OCI-LY1 (cell line): ENCODE measurements around the gene FHOD3.

Experiments
- H2AFZ ChIP-seq: fragments of 200-600 bp; sonication (generic), shearing (Covaris generic); 2 replicates; pipeline ENCODE4 v1.6.0; 2014; ENCODE audit warnings: antibody characterized with exemption, mild to moderate bottlenecking, low read length
- H3F3A ChIP-seq: fragments of 200-600 bp; sonication (generic), shearing (Covaris generic); 2 replicates; pipeline ENCODE4 v1.6.0; 2014; ENCODE audit warnings: mild to moderate bottlenecking, antibody characterized with exemption, low read length, moderate library complexity; ENCODE audit not compliant: insufficient read depth
- H3K27ac ChIP-seq: fragments of 200-600 bp; sonication (generic); 2 replicates; pipeline ENCODE4 v1.5.1; 2014; ENCODE audit warnings: low read length, mixed run types, mild to moderate bottlenecking, low read depth; ENCODE audit not compliant: poor library complexity, severe bottlenecking
- H3K27me3 ChIP-seq: fragments of 200-600 bp; sonication (generic); 2 replicates; pipeline ENCODE4 v1.6.0; 2014; ENCODE audit warnings: antibody characterized with exemption, mild to moderate bottlenecking, low read length, moderate library complexity; ENCODE audit not compliant: insufficient read depth
- H3K36me3 ChIP-seq: fragments of 200-600 bp; sonication (generic); 2 replicates; pipeline ENCODE4 v1.6.1; 2014; ENCODE audit warnings: mild to moderate bottlenecking, antibody characterized with exemption, low read length, moderate library complexity, mixed read lengths; ENCODE audit not compliant: insufficient read depth
- H3K4me1 ChIP-seq: fragments of 200-600 bp; sonication (generic); 2 replicates; pipeline ENCODE4 v1.5.1; 2014; ENCODE audit warnings: mild to moderate bottlenecking, low read length, moderate library complexity; ENCODE audit not compliant: insufficient read depth, severe bottlenecking
- H3K4me2 ChIP-seq: fragments of 200-600 bp; sonication (generic), shearing (Covaris generic); 2 replicates; pipeline ENCODE4 v1.6.1; 2014; ENCODE audit warnings: low read length
- H3K4me3 ChIP-seq: fragments of 200-600 bp; sonication (generic); 2 replicates; pipeline ENCODE4 v1.5.1; 2014; ENCODE audit warnings: low read length, low read depth, mild to moderate bottlenecking, mixed read lengths; ENCODE audit not compliant: poor library complexity, severe bottlenecking
- H3K79me2 ChIP-seq: fragments of 200-600 bp; shearing (Covaris generic); 2 replicates; pipeline ENCODE4 v1.6.1; 2016; ENCODE audit warnings: mixed run types, low read length, mixed read lengths; ENCODE audit not compliant: insufficient read depth
- H3K9ac ChIP-seq: fragments of 200-600 bp; sonication (generic), shearing (Covaris generic); 2 replicates; pipeline ENCODE4 v1.6.1; 2014; ENCODE audit warnings: mild to moderate bottlenecking, low read length, mixed read lengths
- H3K9me2 ChIP-seq: fragments of 200-600 bp; sonication (generic), shearing (Covaris generic); 2 replicates; pipeline ENCODE4 v1.6.1; 2014; ENCODE audit warnings: low read depth, mild to moderate bottlenecking, low read length, mixed read lengths
- H3K9me3 ChIP-seq: fragments of 200-600 bp; shearing (Covaris generic); 2 replicates; pipeline ENCODE4 v1.6.1; 2014; ENCODE audit warnings: low read length, mixed read lengths
- H4K20me1 ChIP-seq: fragments of 200-600 bp; sonication (generic), shearing (Covaris generic); 2 replicates; pipeline ENCODE4 v1.6.0; 2016; ENCODE audit warnings: mild to moderate bottlenecking, low read length; ENCODE audit not compliant: insufficient read depth
- CTCF ChIP-seq: fragments of 200-600 bp; sonication (generic), shearing (Covaris generic); IDR thresholded peaks from 2 replicates; pipeline ENCODE4 v1.5.1; 2017; ENCODE audit warnings: mild to moderate bottlenecking, antibody characterized with exemption, low read length, moderate library complexity, mixed read lengths
- EZH2 ChIP-seq: fragments of 200-600 bp; sonication (generic), shearing (Covaris generic); IDR thresholded peaks from 2 replicates; pipeline ENCODE4 v1.8.0; 2017; ENCODE audit warnings: borderline replicate concordance, mixed run types, mild to moderate bottlenecking, antibody characterized with exemption, low read length, moderate library complexity, mixed read lengths

FHOD3 gene

GRCh38 chr18:36745219-36745975 lies 447.9 kb downstream of the FHOD3 start:
- Histone ChIP-seq H2AFZ (no peak overlapping the region), H3K36me3 (no peaks in the 10 kb centered on the region), H3K27me3 (peaks cover 3% of the 10 kb centered on the region; the same call in 1 of the 2 replicates), H3K9ac (no peak overlapping the region), H3K27ac (no peak overlapping the region), H3K79me2 (no peaks in the 10 kb centered on the region), H3K4me2 (no peak overlapping the region), H4K20me1 (no peaks in the 10 kb centered on the region), H3K9me3 (no peaks in the 10 kb centered on the region), H3K4me1 (no peaks in the 10 kb centered on the region), H3K4me3 (no peak overlapping the region), H3K9me2 (no peaks in the 10 kb centered on the region), H3F3A (no peaks in the 10 kb centered on the region)
- TF ChIP-seq EZH2: no peak
- TF ChIP-seq CTCF: no peak

GRCh38 chr18:36752929-36753865 lies 455.7 kb downstream of the FHOD3 start:
- no peak overlapping the region for H2AFZ ChIP-seq
- H4K20me1 ChIP-seq: no peaks in the 10 kb centered on the region
- H3K4me3 ChIP-seq: no peak overlapping the region
- no peaks in the 10 kb centered on the region for H3K9me2 ChIP-seq
- no peak overlapping the region for H3K27ac ChIP-seq
- H3K4me1 ChIP-seq: no peaks in the 10 kb centered on the region
- H3K9ac ChIP-seq: no peak overlapping the region
- no peaks in the 10 kb centered on the region for H3K9me3 ChIP-seq
- no peaks in the 10 kb centered on the region for H3F3A ChIP-seq
- TF ChIP-seq EZH2 (no peak), CTCF (no peak)
- no peak overlapping the region for H3K4me2 ChIP-seq
- no peaks in the 10 kb centered on the region for H3K79me2 ChIP-seq
- no peaks in the 10 kb centered on the region; the same call in 1 of the 2 replicates for H3K27me3 ChIP-seq
- H3K36me3 ChIP-seq: no peaks in the 10 kb centered on the region

- H3K9me3 ChIP-seq: no peaks in the 10 kb centered on the region
- H3K4me3 ChIP-seq: no peak overlapping the region
- no peaks in the 10 kb centered on the region for H3K36me3 ChIP-seq
- H3K27me3 ChIP-seq: no peaks in the 10 kb centered on the region; the same call in 1 of the 2 replicates
- H3K4me1 ChIP-seq: no peaks in the 10 kb centered on the region
- no peak overlapping the region for H3K9ac ChIP-seq
- no peaks in the 10 kb centered on the region for H3K79me2 ChIP-seq
- TF ChIP-seq EZH2 (no peak), CTCF (no peak)
- no peaks in the 10 kb centered on the region for H4K20me1 ChIP-seq
- H2AFZ ChIP-seq: no peak overlapping the region
- no peaks in the 10 kb centered on the region for H3F3A ChIP-seq
- no peak overlapping the region for H3K4me2 ChIP-seq
- no peak overlapping the region for H3K27ac ChIP-seq
- no peaks in the 10 kb centered on the region for H3K9me2 ChIP-seq
Observed at GRCh38 chr18:36756242-36756641, 458.7 kb downstream of the FHOD3 start.
